ENCODE data around the gene PROZ.

PROZ gene

GRCh38 chr13:113164492-113164891 is 6.0 kb downstream of the PROZ start:
- Histone ChIP-seq H3K4me3 (ENCODE audit: low read depth in 1 of 2, low read length in 2 of 2) (no peak overlapping the region), H3K27me3 (ENCODE audit: control insufficient read depth in 1 of 2, insufficient read depth in 2 of 2, low read length in 2 of 2) (peaks cover 12 to 20% of the 10 kb centered on the region in 2 donors), H3K27ac (ENCODE audit: low read depth, low read length) (no peak overlapping the region), H3K4me1 (ENCODE audit: insufficient read depth, low read length) (no peaks in the 10 kb centered on the region), H3K36me3 (ENCODE audit: insufficient read depth, low read length) (no peaks in the 10 kb centered on the region), H3K9me3 (ENCODE audit: low read length) (no peaks in the 10 kb centered on the region), H3K9ac (ENCODE audit: low read length) (no peak overlapping the region)

- no peak overlapping the region for H3K27ac ChIP-seq (ENCODE audit: low read depth, low read length)
- H3K4me1 ChIP-seq (ENCODE audit: insufficient read depth, low read length), result no peaks in the 10 kb centered on the region
- peaks cover 2% of the 10 kb centered on the region for H3K36me3 ChIP-seq (ENCODE audit: insufficient read depth, low read length)
- no peak overlapping the region for H3K9ac ChIP-seq (ENCODE audit: low read length)
- H3K27me3 ChIP-seq (ENCODE audit: control insufficient read depth in 1 of 2, insufficient read depth in 2 of 2, low read length in 2 of 2), result peaks cover 7 to 13% of the 10 kb centered on the region in 2 donors
- H3K9me3 ChIP-seq (ENCODE audit: low read length), result no peaks in the 10 kb centered on the region
- H3K4me3 ChIP-seq (ENCODE audit: low read depth in 1 of 2, low read length in 2 of 2), result no peak overlapping the region
Observed at GRCh38 chr13:113166266-113166665, 7.8 kb downstream of the PROZ start.

- H3K27ac ChIP-seq (ENCODE audit: low read depth, low read length), result no peak overlapping the region
- peaks cover 5 to 9% of the 10 kb centered on the region in 2 donors for H3K27me3 ChIP-seq (ENCODE audit: control insufficient read depth in 1 of 2, insufficient read depth in 2 of 2, low read length in 2 of 2)
- no peak overlapping the region for H3K9ac ChIP-seq (ENCODE audit: low read length)
- H3K9me3 ChIP-seq (ENCODE audit: low read length), result no peaks in the 10 kb centered on the region
- no peak overlapping the region for H3K4me3 ChIP-seq (ENCODE audit: low read depth in 1 of 2, low read length in 2 of 2)
- H3K36me3 ChIP-seq (ENCODE audit: insufficient read depth, low read length), result peaks cover 6% of the 10 kb centered on the region
- H3K4me1 ChIP-seq (ENCODE audit: insufficient read depth, low read length), result no peaks in the 10 kb centered on the region
Observed at GRCh38 chr13:113166681-113167080, 8.2 kb downstream of the PROZ start.

GRCh38 chr13:113167155-113167554 is 8.7 kb downstream of the PROZ start:
- Histone ChIP-seq H3K9me3 (ENCODE audit: low read length) (no peaks in the 10 kb centered on the region), H3K4me3 (ENCODE audit: low read depth in 1 of 2, low read length in 2 of 2) (no peak overlapping the region), H3K27ac (ENCODE audit: low read depth, low read length) (no peak overlapping the region), H3K9ac (ENCODE audit: low read length) (no peak overlapping the region), H3K4me1 (ENCODE audit: insufficient read depth, low read length) (no peaks in the 10 kb centered on the region), H3K36me3 (ENCODE audit: insufficient read depth, low read length) (peaks cover 11% of the 10 kb centered on the region), H3K27me3 (ENCODE audit: control insufficient read depth in 1 of 2, insufficient read depth in 2 of 2, low read length in 2 of 2) (peaks cover 5 to 9% of the 10 kb centered on the region in 2 donors)

- H3K4me3 ChIP-seq (ENCODE audit: low read depth in 1 of 2, low read length in 2 of 2), result no peak overlapping the region
- H3K9ac ChIP-seq (ENCODE audit: low read length), result no peak overlapping the region
- no peaks in the 10 kb centered on the region for H3K4me1 ChIP-seq (ENCODE audit: insufficient read depth, low read length)
- no peak overlapping the region for H3K27ac ChIP-seq (ENCODE audit: low read depth, low read length)
- peaks cover 15% of the 10 kb centered on the region for H3K36me3 ChIP-seq (ENCODE audit: insufficient read depth, low read length)
- H3K27me3 ChIP-seq (ENCODE audit: control insufficient read depth in 1 of 2, insufficient read depth in 2 of 2, low read length in 2 of 2), result peaks cover 5 to 9% of the 10 kb centered on the region in 2 donors
- no peaks in the 10 kb centered on the region for H3K9me3 ChIP-seq (ENCODE audit: low read length)
Observed at GRCh38 chr13:113167575-113167974, 9.1 kb downstream of the PROZ start.

- no peaks in the 10 kb centered on the region for H3K4me1 ChIP-seq (ENCODE audit: insufficient read depth, low read length)
- no peaks in the 10 kb centered on the region for H3K9me3 ChIP-seq (ENCODE audit: low read length)
- H3K9ac ChIP-seq (ENCODE audit: low read length), result no peak overlapping the region
- H3K4me3 ChIP-seq (ENCODE audit: low read depth in 1 of 2, low read length in 2 of 2), result no peak overlapping the region
- H3K27ac ChIP-seq (ENCODE audit: low read depth, low read length), result no peak overlapping the region
- peaks cover 2 to 4% of the 10 kb centered on the region in 2 donors for H3K27me3 ChIP-seq (ENCODE audit: control insufficient read depth in 1 of 2, insufficient read depth in 2 of 2, low read length in 2 of 2)
- H3K36me3 ChIP-seq (ENCODE audit: insufficient read depth, low read length), result peaks cover 16% of the 10 kb centered on the region
Observed at GRCh38 chr13:113168211-113168610, 9.8 kb downstream of the PROZ start.

- no peaks in the 10 kb centered on the region for H3K9me3 ChIP-seq (ENCODE audit: low read length)
- H3K27me3 ChIP-seq (ENCODE audit: control insufficient read depth in 1 of 2, insufficient read depth in 2 of 2, low read length in 2 of 2), result no peaks in the 10 kb centered on the region
- H3K27ac ChIP-seq (ENCODE audit: low read depth, low read length), result no peak overlapping the region
- H3K4me1 ChIP-seq (ENCODE audit: insufficient read depth, low read length), result no peaks in the 10 kb centered on the region
- H3K36me3 ChIP-seq (ENCODE audit: insufficient read depth, low read length), result peaks cover 16% of the 10 kb centered on the region
- H3K9ac ChIP-seq (ENCODE audit: low read length), result no peak overlapping the region
- no peak overlapping the region for H3K4me3 ChIP-seq (ENCODE audit: low read depth in 1 of 2, low read length in 2 of 2)
Observed at GRCh38 chr13:113169277-113170272, 11.1 kb downstream of the PROZ start.

- H3K27me3 ChIP-seq (ENCODE audit: control insufficient read depth in 1 of 2, insufficient read depth in 2 of 2, low read length in 2 of 2), result no peaks in the 10 kb centered on the region
- H3K9me3 ChIP-seq (ENCODE audit: low read length), result no peaks in the 10 kb centered on the region
- no peak overlapping the region for H3K27ac ChIP-seq (ENCODE audit: low read depth, low read length)
- H3K4me1 ChIP-seq (ENCODE audit: insufficient read depth, low read length), result no peaks in the 10 kb centered on the region
- H3K36me3 ChIP-seq (ENCODE audit: insufficient read depth, low read length), result peaks cover 21% of the 10 kb centered on the region
- H3K4me3 ChIP-seq (ENCODE audit: low read depth in 1 of 2, low read length in 2 of 2), result no peak overlapping the region
- H3K9ac ChIP-seq (ENCODE audit: low read length), result no peak overlapping the region
Observed at GRCh38 chr13:113170511-113170910, 12.1 kb downstream of the PROZ start.

GRCh38 chr13:113171250-113172125 is 13.0 kb downstream of the PROZ start:
- Histone ChIP-seq H3K27ac (ENCODE audit: low read depth, low read length) (no peak overlapping the region), H3K27me3 (ENCODE audit: control insufficient read depth in 1 of 2, insufficient read depth in 2 of 2, low read length in 2 of 2) (no peaks in the 10 kb centered on the region), H3K4me1 (ENCODE audit: insufficient read depth, low read length) (no peaks in the 10 kb centered on the region), H3K4me3 (ENCODE audit: low read depth in 1 of 2, low read length in 2 of 2) (no peak overlapping the region), H3K9ac (ENCODE audit: low read length) (no peak overlapping the region), H3K36me3 (ENCODE audit: insufficient read depth, low read length) (peaks cover 30% of the 10 kb centered on the region), H3K9me3 (ENCODE audit: low read length) (no peaks in the 10 kb centered on the region)

- Histone ChIP-seq H3K4me3 (ENCODE audit: low read depth in 1 of 2, low read length in 2 of 2) (no peak overlapping the region), H3K36me3 (ENCODE audit: insufficient read depth, low read length) (peaks cover 34% of the 10 kb centered on the region), H3K9me3 (ENCODE audit: low read length) (no peaks in the 10 kb centered on the region), H3K27me3 (ENCODE audit: control insufficient read depth in 1 of 2, insufficient read depth in 2 of 2, low read length in 2 of 2) (no peaks in the 10 kb centered on the region), H3K4me1 (ENCODE audit: insufficient read depth, low read length) (no peaks in the 10 kb centered on the region), H3K27ac (ENCODE audit: low read depth, low read length) (no peak overlapping the region), H3K9ac (ENCODE audit: low read length) (no peak overlapping the region)
Observed at GRCh38 chr13:113172419-113172926, 14.0 kb downstream of the PROZ start.

- Histone ChIP-seq H3K9me3 (ENCODE audit: low read length) (no peaks in the 10 kb centered on the region), H3K27ac (ENCODE audit: low read depth, low read length) (no peak overlapping the region), H3K4me3 (ENCODE audit: low read depth in 1 of 2, low read length in 2 of 2) (no peak overlapping the region), H3K4me1 (ENCODE audit: insufficient read depth, low read length) (no peaks in the 10 kb centered on the region), H3K27me3 (ENCODE audit: control insufficient read depth in 1 of 2, insufficient read depth in 2 of 2, low read length in 2 of 2) (no peaks in the 10 kb centered on the region), H3K9ac (ENCODE audit: low read length) (no peak overlapping the region), H3K36me3 (ENCODE audit: insufficient read depth, low read length) (peaks cover 69% of the 10 kb centered on the region)
Observed at GRCh38 chr13:113176280-113176679, 17.8 kb downstream of the PROZ start.
